GM12874 (cell line): ENCODE data around the gene COL27A1.

Experiments used
- TF ChIP-seq, protein P1 (sequence below): IDR thresholded peaks from 2 replicates; pipeline ENCODE4 v1.5.1; 2011; ENCODE audit warnings: low read depth, mild to moderate bottlenecking, control low read depth, low read length, moderate library complexity; ENCODE audit not compliant: insufficient read depth

Gene COL27A1

DNA sequence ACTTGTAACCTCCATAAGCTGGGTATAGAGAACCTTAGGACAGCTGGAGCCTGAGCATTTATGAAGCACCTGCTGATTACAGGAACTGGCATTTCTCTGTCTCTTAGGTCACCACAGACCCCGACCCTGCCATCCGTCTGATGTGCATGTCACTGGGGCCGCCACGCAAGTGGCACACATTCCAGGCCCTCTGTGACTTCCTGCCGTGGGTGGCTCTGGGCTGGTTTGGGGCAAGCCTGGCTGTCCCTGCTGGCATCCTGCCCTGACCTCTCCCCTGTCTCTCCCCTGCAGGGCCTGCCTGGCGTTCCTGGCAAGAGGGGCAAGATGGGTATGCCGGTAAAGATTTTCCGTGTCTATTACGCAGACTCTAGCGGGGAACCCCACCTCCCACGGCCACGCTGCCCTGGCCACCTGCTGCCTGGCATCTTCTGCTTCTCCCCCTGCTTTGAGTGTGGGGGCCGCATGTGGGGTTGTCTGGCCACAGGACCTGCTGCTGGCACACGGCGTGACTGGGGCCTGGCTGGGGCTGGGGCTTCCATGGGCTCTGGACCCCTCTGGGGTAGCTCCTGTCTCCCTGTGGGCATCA, 55.4 kb downstream of the COL27A1 start:
- TF ChIP-seq, protein P1, sequence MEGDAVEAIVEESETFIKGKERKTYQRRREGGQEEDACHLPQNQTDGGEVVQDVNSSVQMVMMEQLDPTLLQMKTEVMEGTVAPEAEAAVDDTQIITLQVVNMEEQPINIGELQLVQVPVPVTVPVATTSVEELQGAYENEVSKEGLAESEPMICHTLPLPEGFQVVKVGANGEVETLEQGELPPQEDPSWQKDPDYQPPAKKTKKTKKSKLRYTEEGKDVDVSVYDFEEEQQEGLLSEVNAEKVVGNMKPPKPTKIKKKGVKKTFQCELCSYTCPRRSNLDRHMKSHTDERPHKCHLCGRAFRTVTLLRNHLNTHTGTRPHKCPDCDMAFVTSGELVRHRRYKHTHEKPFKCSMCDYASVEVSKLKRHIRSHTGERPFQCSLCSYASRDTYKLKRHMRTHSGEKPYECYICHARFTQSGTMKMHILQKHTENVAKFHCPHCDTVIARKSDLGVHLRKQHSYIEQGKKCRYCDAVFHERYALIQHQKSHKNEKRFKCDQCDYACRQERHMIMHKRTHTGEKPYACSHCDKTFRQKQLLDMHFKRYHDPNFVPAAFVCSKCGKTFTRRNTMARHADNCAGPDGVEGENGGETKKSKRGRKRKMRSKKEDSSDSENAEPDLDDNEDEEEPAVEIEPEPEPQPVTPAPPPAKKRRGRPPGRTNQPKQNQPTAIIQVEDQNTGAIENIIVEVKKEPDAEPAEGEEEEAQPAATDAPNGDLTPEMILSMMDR: no peak

DNA sequence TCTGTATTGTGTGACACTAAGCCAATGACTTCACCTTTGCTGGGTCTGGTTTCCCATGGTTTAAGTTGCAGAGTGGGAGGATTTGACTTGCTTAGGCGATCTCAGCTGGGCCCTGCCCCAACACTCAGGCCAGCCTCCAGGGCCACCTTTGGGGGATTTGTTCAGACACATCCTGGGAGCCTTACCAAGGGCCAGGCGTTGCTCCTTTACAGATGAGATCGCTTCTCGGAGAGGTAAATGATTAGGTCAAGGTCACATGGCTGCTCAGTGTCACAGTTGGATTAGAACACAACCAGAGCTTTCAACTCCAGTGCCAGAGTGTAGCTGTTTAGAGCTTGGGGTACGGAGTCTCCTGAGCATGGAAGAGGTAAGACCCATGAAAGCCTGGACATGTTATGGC, 57.5 kb downstream of the COL27A1 start:
- TF ChIP-seq, protein P1: no peak

DNA sequence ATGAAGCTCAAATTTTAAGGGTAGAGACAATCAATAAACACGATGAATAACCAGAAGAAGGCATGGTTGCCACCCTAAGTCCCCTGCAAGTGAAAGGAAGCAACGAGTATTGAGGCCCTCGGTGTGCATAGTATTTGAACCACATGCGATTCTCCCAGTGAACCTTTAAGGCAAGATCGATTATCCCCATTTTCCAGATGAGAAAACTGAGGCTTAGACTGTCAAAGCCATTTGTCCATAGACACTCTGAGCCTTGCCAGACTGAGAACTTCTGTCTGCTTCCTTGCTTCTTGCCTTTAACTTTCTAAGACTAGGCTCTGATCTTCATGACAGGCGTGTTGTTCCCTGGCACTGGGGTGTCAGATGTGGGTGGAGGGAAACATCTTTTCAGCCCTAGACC, 58.2 kb downstream of the COL27A1 start:
- TF ChIP-seq, protein P1: no peak

DNA sequence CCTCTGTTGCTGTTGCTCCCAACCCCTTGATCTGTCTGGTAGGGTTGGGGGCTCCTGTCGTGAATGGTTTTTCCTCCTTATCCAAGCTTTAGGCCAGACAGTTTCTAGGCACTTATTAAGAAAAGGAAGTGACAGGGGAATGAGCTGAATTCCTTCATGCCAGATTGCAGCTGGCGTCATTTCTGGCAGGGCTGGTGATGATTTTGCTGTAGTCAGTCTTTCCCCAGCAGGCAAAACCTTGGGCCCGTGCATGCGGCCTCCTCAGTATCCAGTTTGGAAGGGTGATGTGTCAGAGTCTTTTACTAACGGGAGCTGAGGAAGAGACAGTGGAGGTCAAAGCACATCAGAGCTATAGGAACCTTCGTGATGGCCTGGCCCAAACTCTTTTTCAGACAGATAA, 58.8 kb downstream of the COL27A1 start:
- TF ChIP-seq, protein P1: no peak

DNA sequence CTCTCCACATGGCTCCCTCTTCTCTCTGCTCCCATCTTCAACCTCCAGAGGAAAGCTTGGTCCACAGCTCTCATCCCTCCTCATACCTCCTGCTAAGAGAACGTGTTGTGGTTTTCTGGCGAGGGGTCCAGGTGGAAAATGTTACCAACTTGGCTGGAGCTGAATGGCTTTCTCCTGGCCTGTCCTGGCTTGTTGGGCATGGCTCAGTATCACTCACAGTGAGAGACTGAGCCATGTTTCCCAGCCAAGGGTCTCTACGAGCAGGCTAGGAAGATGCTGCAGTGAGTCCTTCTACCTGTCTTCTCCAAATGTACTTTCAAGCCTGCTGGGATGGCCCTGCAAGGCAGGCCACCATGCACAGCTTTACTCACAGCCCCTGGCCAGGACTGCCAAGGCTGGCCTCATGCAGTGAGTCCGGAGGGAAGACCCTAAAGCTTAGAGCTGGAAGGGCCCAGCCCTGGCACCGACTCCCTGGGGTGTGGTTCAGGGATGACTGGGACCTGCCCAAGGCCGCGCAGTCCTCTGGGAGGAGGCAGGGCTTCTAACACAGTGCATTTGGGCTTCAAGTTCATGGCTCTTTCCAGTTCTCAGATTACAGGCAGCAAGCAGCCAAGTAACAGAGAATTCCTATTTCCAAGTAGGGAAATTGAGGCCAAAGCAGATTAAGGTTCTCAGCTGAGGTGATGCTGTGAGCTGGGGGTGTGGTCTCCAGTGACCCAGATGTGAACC, 59.5 kb downstream of the COL27A1 start:
- TF ChIP-seq, protein P1: no peak

DNA sequence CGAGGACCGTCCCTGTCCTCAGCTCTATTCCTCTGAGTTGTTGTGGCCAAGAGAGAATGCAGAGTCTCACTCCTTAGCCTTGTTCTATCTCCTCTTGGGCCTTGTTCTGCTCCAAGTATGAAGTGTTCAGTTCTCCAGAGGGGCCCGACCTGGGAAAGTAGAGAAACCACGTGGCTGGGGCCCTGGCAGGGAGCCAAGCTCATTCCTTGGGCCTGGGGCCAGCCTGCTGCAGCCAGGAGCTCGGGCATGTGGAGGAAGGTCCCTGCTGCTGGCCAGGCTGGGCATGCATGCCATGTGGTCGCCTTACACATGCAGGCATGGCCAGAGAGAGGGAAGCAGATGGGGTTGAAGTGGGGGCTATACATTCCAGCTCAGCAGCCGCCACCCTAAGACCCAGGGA, 60.7 kb downstream of the COL27A1 start:
- TF ChIP-seq, protein P1: no peak

DNA sequence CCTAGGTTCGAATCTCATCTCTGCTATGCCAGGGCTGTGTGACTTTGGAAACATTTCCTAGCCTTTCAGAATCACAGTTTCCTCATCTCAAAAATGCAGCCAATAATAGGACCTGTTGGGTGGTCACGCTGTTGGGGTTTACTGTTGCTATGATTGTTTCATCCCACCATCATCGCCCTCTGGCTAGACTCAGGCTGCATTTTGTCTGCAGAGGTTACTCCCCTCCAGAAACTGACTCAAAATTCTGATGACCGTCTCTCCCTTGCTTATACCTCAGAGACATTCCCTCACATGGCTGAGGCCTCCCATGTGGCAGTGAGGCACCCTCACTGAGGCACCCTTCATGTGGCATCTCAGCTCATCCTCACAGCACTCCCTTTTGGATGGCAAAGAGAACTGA, 61.6 kb downstream of the COL27A1 start:
- TF ChIP-seq, protein P1: no peak
